ENCODE results near the gene NCK2.

NCK2 gene

DNA sequence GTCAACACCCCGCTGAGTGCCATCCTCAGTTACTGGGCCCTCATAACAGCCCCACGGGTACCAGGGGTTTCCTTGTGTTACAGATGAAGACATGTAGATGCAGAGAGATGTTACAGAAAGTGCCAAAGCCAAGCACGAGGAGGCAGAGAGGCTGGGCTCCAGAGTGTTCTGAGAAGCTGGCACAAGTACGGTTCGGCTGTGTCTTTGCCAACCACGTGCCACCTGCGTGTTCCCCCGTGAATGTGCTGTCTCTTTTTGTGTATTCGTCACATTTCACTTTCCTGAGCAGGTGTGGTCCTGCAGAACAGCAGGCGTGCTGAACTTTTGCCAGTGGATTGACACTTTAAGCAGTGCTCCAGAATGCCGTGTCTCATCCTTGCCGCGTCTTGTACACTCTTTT lies 124.6 kb downstream of the NCK2 start:
- ChIA-PET POLR2A (no interaction called here), CTCF (interaction anchor here (0.9 kb wide), 1 partner anchor 10 kb away, joined by 3 read pairs; no protein-coding TSS in a partner anchor)
- TF ChIP-seq, protein P1, sequence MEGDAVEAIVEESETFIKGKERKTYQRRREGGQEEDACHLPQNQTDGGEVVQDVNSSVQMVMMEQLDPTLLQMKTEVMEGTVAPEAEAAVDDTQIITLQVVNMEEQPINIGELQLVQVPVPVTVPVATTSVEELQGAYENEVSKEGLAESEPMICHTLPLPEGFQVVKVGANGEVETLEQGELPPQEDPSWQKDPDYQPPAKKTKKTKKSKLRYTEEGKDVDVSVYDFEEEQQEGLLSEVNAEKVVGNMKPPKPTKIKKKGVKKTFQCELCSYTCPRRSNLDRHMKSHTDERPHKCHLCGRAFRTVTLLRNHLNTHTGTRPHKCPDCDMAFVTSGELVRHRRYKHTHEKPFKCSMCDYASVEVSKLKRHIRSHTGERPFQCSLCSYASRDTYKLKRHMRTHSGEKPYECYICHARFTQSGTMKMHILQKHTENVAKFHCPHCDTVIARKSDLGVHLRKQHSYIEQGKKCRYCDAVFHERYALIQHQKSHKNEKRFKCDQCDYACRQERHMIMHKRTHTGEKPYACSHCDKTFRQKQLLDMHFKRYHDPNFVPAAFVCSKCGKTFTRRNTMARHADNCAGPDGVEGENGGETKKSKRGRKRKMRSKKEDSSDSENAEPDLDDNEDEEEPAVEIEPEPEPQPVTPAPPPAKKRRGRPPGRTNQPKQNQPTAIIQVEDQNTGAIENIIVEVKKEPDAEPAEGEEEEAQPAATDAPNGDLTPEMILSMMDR (IDR thresholded peaks at IDR 0.05; ENCODE audit: control extremely low read depth, extremely low read depth, low read depth, missing control alignments), result no peak
- no peak for DNase-seq (ENCODE audit: extremely low spot score)

DNA sequence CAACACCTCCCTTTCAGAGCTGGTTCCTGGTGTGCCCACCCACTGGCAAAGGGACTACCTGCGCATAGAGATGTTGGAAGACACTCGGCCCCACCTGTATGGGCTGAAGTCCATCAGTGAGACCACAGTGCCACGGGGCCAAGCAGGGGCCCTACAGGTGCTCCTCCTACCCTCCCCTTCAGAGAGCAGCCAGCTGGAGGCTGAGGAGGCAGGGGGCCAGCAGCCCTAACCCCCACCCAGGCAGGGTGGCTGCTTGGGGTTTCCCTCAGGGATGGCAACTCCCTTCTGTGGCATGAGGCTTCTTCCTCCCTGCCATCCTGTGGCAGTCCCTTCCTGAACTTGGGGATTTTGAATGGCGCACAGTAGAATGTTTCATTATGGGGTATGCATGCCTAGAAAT lies 125.3 kb downstream of the NCK2 start:
- TF ChIP-seq, protein P1 (IDR thresholded peaks at IDR 0.05; ENCODE audit: control extremely low read depth, extremely low read depth, low read depth, missing control alignments), result no peak
- ChIA-PET CTCF (no interaction called here), POLR2A (no interaction called here)
- no peak for DNase-seq (ENCODE audit: extremely low spot score)

DNA sequence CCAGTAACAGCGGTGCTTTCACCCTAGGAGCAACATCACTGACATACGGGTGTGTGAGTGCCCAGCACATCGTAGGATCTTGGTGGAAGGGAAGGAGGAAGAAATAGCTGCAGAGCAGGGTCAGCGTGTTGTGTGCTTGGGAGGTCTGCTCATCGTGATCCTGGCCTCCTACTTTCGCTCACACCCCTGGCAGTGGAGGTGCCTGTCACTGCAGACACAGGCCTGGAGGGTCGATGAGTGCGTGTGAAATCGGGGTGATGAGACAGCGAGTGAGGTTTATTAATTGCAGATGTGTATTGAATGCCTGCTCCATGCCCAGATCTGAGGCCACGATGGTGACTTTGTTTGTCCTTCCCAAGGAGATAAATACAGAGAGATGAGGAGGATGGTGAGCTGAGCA lies 126.1 kb downstream of the NCK2 start:
- TF ChIP-seq, protein P1 (IDR thresholded peaks at IDR 0.05; ENCODE audit: control extremely low read depth, extremely low read depth, low read depth, missing control alignments), result no peak
- ChIA-PET CTCF (interaction anchor here (1.0 to 1.5 kb wide), 2 partner anchors 12 to 107 kb away, joined by 3 to 5 read pairs; no protein-coding TSS in a partner anchor), POLR2A (no interaction called here)
- DNase-seq (ENCODE audit: extremely low spot score), result no peak

DNA sequence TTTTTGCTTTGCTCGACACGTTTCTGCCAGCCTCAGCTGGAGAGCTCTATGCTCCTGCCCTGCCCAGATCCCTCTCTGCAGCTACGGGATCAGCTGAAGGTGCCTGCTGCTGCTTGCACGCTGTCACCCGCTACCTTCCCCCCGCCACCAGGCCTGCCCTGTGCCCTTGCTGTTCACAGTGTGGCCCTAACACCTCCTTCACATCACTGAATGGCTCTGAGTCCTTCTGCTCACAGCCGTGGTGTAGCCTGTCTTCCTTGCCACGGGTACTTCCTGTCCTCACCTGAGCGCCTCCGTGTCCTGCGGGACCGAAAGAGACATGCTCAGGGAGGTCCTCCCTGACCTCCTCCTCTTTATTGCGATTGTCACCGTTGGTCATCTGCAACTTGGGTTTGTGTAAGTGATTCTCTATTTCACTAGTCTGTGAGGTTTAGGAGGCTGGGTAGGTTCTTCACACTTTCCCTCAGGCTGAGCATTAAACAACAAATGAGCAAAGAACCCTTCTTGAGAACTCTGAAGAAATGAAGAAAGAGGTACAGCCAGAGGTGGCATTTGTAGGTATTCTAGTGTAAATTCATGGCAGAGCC lies 127.5 kb downstream of the NCK2 start:
- no peak for DNase-seq (ENCODE audit: extremely low spot score)
- POLR2A ChIA-PET, result no interaction called here
- CTCF ChIA-PET, result interaction anchor here (1.0 to 1.5 kb wide), 2 partner anchors 13 to 108 kb away, joined by 3 read pairs; no protein-coding TSS in a partner anchor
- TF ChIP-seq, protein P1 (IDR thresholded peaks at IDR 0.05; ENCODE audit: control extremely low read depth, extremely low read depth, low read depth, missing control alignments), result no peak

DNA sequence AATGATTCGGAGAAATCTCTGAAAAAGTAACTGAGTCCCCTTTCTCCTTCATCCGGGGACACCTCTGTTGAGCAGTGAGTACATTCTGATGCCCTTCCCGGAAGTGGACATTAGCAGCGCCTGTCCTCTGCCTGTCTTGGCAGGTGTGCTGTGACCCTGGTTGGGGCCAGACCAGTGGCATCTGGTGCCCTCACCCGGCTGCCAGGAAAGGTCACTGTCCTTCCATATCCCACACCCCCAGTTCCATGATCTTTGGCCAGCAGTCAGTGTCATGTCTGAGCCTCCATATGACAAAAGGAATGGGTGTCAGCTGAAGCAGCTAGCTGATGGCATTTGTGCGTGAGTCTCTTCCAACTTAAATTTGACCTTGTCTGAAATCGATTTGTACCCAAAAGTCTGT lies 128.1 kb downstream of the NCK2 start:
- no peak for DNase-seq (ENCODE audit: extremely low spot score)
- TF ChIP-seq, protein P1 (IDR thresholded peaks at IDR 0.05; ENCODE audit: control extremely low read depth, extremely low read depth, low read depth, missing control alignments), result no peak
- POLR2A ChIA-PET, result no interaction called here
- CTCF ChIA-PET, result no interaction called here

DNA sequence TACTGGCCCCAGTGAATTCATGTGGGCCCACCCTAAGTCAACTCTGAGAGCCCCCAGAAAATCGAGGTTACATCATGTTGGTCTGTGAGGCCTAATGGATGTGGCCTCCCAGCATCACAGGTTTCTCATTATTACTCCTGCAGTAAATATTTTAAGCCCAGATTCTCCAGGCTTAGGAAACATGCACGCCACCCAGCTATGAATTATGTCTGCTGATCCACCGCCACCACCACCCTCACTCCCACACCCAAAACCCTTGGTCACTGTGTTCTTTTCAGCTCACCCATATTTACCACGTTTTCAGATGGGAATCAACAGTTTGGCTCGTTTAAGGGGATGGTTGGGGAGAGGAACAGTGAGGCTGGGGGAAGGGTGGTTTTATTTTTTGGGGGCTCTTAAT lies 128.6 kb downstream of the NCK2 start:
- ChIA-PET POLR2A (no interaction called here), CTCF (interaction anchor here (1.8 kb wide), 1 partner anchor 19 kb away, joined by 3 read pairs; no protein-coding TSS in a partner anchor)
- TF ChIP-seq, protein P1 (IDR thresholded peaks at IDR 0.05; ENCODE audit: control extremely low read depth, extremely low read depth, low read depth, missing control alignments), result no peak
- no peak for DNase-seq (ENCODE audit: extremely low spot score)

Measured in GM10248 (cell line).